ENCODE measurements around the gene TMEM63A.
"Not testable (repeated sequence)": the region's sequence is repeated elsewhere in the genome, so short reads cannot be mapped to it uniquely, and the experiment has no call there.

The TMEM63A gene

DNA sequence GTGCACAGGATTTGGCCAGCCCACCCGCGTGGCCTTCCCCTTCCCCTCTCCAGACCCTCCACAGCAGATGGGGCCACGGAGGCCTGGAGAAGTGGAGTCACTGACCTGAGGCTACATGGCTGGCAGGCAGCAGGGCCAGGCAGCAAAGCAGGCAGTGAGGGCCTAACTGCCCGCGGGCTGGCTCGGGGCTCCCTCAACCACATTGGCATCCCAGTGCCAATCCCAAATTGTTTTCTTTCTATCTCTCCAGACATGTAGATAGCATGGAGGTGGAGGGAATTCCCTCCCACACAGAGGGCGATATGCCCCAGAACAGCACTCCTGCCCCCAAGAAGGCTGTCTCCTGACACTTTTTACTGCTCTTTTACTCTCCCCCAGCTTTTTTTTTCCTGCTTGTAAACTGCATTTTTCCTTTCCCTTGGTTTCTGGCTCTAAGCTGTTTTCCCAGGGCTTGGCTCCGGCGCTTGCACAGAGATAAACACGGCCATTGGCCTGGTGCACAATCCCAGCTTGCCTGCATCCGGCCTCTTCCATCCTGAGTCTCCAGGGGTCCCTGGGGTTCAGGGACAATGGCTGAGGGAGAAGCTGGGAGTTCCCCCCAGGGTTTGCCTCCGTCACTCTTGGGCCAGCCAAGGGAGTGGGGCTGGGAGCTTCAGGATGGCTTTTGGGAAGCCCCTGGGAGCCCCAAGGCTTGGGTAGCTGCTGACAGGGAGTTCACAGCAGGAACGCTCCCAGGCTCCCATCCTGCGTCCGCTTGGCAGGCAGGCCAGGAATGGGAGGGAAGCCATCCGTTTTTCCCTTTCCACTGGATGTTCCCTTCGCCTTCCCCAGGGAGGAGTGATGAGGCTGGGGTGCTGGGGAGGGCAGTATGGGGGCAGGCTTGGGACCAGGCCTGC is 65.3 kb downstream of the TMEM63A start:
- DNase-seq: no peak

DNA sequence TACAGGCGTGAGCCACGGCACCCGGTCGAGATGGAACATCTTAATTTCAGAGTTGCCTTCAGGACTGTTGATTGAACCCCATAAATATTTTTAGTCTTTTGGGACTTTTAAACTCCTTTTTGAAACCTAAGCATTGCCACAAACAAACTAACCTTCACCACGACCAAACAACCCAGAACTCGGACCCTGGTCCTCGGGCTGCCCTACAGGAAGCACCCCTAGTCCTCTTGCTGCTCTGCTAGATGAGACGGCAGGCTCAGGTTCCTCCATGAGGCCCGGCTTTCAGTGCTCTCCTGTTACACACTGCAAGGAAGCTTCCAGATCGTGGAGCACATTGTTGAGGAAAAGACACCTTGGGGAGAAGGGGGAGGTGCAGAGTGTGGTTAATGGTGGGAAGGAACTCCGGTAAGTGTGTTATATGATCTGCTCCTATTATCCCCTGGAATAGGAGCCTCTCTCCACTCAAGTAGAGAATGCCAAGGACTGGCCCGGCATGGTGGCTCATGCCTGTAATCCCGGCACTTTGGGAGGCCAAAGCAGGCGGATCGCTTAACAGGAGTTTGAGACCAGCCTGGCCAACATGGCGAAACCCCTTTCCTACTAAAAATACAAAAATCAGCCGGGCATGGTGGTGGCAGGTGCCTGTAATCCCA is 66.5 kb downstream of the TMEM63A start:
- DNase-seq: no peak

DNA sequence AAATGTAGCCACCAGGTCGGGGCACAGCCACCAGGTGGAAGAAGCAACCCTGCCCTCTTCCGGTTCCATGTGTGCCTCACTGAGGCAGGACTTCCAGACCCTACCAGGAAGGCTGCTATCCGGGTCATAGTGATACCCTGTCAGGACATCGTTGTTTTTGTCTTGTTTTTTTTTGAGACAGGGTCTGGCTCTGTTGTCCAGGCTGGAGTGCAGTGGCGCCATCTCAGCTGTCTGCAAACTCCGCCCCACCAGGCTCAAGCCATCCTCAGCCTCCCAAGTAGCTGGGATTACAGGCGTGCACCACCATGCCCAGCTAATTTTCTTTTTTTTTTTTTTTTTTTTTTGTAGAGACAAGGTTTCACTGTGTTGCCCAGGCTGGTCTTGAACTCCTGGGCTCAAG is 67.1 kb downstream of the TMEM63A start:
- DNase-seq: not testable (repeated sequence)

DNA sequence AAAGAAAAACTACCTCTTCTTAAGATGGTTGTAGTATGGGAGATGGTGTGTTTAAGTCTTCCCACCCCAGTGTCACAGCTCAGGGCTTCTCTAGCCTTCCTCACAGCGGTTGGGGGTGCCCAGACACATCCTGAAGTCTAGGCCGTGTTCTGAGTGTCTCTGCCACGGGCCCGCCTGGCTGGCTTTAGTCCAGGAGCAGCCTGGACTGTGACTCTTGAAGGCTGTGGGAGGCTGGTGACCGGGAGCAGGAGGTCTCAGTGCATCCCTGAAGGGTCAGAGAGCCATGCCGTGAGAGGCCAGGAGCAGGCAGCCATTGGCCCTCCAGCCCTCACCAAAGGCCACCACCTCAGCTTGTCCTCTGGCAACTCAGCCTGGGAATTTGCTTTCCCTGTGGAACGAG is 67.8 kb downstream of the TMEM63A start:
- DNase-seq: no peak

DNA sequence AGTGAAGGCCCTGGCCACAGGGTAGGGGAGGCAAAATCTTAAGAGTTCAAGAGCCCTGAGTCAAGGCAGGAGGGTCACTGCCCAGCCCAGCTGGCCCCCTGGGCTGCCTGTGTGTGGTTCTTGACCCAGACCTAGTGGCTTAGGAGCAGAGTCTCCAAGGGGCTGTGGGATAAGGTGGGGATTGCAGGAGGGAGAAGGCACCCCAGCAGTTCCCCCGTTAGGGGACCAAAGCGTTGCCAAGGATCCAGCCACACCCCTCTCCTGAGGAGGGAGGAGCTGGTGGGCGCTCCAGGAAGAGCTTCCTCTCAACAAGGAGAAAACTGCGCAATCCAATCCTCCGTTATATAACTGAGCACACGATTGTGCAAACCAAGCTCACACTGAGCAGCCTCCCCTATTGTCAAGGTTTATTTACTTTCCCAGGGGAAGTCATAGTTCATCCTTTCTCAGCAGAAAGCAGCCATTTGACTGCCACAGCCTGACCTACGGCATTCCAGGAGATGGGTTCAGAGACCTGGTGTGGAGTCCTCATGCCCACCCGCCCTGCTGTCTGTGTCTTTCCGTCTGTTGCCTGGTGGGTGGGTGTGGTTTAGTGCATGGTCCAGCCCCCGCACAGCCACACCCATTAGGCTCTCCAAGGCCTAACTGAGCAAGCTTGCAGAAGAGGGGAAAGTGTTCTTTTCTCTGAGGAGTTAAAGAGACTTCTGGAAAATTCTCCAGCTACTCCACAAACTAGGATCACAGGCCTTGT is 68.8 kb downstream of the TMEM63A start:
- no peak for DNase-seq

DNA sequence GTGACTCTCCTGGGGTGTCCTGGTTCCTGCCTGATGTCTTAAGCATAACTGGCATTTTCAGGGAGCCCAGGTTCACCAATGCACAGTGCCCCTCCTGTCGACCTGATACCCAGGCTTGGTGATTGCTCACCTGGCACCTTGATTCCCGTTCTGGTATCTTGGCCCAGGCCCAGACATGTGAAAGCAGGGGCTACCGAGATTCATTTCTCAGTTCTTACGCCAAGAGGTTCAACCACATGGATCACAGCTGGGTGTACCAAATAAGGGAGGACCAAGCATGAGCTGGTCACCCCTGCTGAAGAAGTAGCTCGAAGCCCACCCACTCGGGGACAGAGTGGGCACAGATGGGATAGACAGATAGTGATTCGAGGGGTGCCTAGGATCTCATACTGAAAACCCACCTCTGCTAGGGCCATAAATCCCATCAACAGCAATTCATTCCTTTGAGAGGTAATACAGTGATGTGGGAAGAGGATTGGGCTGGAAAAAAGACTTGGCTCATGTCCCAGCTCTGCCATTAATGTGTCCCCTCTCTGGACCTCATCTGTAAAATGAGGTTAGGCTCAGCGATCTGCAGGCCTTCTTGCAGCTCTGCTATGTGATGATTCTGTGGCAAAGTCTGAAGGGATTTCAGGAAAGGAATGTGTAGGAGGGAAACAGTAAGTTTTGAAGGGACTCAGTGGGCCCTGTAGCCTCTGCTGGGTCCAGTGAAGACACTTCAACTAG is 69.5 kb downstream of the TMEM63A start:
- DNase-seq: no peak

DNA sequence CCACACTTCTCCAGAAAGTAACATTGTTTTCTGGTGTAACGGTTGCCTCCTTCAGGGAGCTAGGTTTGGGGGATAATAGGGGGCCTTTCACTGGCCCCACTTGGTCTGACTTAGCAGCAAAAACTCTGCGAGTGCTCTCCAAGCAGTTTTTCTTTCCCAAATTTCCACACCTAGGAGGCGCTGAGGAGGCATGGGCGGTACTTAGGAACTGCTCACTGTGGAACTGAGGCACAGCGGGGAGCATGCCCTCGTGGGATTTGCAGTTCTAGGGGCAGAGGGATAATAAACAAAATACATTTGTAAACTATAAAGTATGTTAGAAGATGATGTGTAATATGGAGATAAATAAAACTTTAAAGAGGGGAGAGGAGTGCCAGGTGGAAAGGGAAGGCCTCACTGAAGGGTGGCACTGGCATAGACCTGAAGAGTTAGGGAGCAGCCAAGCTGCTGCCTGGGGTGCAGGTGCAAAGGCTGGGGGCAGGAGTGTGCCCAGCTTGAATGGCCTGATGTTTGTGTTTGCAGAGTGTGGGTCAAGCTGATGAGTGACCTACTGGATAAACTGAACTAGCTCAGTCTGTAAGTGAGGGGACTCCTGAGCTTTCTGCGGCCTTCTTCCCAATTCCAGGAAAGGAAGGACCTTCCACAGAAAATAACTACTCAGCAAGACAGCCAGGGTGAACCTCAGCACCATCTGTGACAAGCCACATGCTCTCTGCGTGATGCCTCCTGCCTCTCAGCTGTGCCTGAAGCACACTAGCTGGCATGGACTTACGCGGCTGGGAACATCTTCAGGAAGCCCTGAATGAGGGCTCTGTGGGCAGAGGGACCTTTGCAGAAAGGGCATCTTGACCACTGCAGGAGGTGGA is 70.3 kb downstream of the TMEM63A start:
- no peak for DNase-seq

DNA sequence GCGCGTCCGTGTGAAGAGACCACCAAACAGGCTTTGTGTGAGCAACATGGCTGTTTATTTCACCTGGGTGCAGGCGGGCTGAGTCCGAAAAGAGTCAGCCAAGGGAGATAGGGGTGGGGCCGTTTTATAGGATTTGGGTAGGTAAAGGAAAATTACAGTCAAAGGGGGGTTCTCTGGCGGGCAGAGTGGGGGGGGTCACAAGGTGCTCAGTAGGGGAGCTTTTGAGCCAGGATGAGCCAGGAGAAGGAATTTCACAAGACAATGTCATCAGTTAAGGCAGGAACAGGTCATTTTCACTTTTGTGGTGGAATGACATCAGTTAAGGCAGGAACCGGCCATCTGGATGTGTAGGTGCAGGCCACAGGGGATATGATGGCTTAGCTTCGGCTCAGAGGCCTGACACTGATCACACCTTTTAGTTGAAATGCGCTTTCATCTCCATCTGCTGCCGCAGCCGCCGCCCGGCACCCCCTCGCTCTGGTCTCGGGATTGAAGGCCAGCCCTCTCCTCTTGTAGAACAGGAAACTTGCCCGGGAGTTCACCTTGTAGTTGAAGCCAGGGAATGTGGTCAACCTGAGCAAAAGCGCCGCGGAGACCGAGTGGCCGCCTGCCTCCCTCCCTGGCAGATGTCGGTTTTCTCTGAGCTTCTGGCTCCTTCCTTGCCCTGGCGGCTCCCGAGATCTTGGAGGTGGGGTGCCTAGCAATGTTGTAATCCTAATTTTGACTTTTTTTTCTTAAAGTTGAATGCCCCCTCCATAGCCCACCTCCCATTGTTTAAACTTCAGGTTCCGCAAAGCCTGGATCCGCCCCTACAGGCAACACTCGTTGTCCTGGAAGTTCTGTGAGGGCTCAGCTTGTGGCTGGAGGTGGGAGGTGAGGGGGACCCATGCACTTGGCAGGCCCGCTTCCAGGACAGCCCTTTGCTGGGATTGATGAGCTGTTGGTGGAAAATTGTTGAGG is 71.3 kb downstream of the TMEM63A start:
- DNase-seq: not testable (repeated sequence)

DNA sequence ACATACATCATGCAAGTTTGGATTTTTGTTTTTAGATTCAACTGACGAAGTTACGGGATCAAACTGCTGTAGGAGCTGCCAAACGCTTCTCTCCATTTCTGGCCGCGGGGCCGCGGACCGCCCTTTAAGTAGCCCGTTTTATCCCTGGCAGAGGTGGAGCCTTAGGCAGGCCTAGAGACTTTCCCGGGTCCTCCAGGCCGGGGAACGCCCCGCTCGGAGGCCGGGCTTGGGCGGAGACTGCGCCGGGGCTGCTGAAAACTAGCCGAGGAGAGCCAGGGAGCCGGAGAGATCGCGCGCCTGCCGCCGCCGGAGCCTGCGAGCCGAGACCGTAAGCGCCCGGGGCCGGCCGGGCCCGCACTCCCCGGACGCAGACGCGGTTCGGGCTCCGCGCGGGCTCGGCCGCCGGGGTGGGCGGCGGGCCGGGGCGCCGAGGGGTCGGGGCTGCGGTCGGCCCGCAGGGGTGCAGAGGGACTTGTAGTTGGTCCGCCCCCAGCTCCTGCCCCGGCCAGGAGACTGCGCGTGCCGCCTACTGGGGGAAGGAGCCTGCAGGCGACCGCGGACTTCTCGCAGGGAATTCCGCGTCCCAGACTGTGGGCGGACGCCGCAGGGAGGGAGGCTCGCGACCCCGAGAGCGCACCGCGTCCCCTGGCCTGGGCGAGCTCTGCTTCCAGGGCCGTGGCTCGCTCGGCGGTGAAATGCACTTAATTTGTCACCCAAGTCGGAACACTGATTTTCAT is 72.2 kb downstream of the TMEM63A start, which contains the start of gene EPHX1:
Gene EPHX1 (plus strand): TSS at position 283 of the 737 bp plus-strand sequence. CDS start 18,606 bp downstream, outside the sequence.
- DNase-seq: peak; percentile 86

DNA sequence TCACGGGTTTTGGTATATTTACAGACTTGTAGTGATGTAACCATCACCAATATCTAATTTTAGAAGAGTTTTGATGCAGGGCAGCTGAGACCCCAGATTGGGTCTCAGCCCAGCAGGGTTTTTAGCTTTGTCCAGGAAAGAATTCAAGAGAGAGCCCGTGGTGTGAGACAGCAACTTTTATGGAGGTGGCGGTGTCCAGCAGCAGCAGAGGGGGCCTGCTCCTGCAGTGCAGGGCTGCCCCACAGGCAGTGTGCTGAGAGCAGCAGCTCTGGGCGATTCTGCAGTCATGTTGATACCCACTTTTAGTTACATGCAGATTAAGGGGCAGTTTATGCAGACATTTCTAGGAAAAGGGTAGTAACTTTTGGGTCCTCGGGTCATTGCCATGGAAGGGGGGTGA is 74.0 kb downstream of the TMEM63A start:
- no peak for DNase-seq

DNA sequence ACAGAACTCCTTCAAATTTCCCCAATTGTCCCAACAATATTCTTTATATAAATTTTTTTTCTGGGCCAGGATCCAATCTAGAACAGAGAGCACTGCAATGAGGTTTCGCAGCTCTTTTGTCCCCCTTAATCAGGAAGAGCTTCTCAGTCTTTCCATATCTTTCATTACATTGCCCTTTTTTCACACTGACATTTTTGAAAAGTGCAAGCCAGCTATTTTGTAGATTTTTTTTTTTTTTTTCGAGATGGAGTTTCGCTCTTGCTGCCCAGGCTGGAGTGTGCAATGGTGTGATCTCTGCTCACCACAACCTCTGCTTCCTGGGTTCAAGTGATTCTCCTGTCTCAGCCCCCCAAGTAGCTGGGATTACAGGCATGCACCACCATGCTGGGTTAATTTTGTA is 75.4 kb downstream of the TMEM63A start:
- not testable (repeated sequence) for DNase-seq

DNA sequence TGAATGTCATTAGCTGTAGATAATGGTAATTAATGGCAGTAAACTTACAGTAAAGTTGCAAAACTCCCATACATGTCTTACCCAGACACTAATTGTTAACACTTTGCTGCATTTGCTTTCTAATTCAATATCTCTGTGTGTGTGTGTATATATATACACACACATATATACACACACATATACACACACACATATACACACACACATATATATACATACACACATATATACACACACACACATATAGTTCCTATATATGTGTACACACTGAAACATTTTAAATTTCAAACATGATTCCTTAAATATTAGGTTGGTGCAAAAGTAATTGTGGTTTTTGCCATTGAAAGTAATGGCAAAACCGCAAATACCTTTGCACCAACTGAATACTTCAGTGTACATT is 75.9 kb downstream of the TMEM63A start:
- DNase-seq: no peak

DNA sequence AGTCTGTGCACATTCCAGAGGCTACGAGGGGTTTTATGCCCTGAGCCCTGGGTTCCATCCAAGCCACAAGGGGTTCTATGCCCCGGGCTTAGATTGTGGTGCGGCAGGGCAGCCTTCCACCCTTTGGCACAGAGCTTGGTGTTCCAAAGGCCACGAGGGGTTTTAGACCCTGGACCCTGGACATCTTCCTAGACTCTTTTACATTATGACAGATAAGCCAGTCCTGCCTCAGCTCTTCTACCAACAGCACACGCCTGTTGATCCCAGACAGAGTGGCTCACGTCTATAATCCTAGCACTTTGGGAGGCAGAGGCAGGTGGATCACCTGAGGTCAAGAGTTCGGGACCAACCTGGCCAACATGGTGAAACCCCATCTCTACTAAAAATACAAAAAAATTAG is 81.0 kb downstream of the TMEM63A start:
- not testable (repeated sequence) for DNase-seq

DNA sequence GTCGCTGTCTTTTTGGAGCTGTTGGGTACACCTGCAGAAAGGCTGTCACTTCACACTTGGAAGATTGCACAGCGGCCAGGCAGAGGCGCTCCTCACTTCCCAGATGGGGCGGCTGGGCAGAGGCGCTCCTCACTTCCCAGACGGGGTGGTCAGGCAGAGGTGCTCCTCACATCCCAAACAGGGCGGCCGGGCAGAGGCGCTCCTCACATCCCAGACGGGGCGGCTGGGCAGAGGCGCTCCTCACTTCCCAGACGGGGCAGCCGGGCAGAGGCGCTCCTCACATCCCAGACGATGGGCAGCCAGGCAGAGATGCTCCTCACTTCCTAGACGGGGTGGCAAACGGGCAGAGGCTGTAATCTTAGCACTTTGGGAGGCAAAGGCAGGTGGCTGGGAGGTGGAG is 86.1 kb downstream of the TMEM63A start:
- not testable (repeated sequence) for DNase-seq
